Mesenchymal stem cell (in vitro differentiated cells and primary cell): ENCODE data around the gene TTLL11.
A peak's percentile ranks its signal among the peaks of the same experiment; 100 is the strongest.

ENCODE experiments used
- DNase-seq: peaks from one replicate; pipeline ENCODE4 v3.0.0-alpha.2; 2013
- H2AFZ ChIP-seq: one replicate; pipeline ENCODE4 v1.6.1; 2013; ENCODE audit warnings: low read depth, mild to moderate bottlenecking, control low read depth, inconsistent platforms, low read length, moderate library complexity
- H2AK5ac ChIP-seq: 2 replicates; pipeline ENCODE4 v1.6.1; 2013; ENCODE audit warnings: low read length, moderate library complexity, mild to moderate bottlenecking, inconsistent platforms; ENCODE audit not compliant: severe bottlenecking
- H2BK120ac ChIP-seq: one replicate; pipeline ENCODE4 v1.6.1; 2013; ENCODE audit warnings: low read depth, mild to moderate bottlenecking, inconsistent platforms, low read length, moderate library complexity
- H2BK12ac ChIP-seq, 2 experiments: one replicate each; pipeline ENCODE4 v1.6.1; 2013; ENCODE audit warnings: inconsistent platforms in 2 of 2, low read length in 2 of 2, mild to moderate bottlenecking in 2 of 2, moderate library complexity in 2 of 2, control low read depth in 1 of 2
- H2BK15ac ChIP-seq: one replicate; pipeline ENCODE4 v1.6.1; 2013; ENCODE audit warnings: mild to moderate bottlenecking, low read depth, inconsistent platforms; ENCODE audit not compliant: poor library complexity, severe bottlenecking
- H2BK5ac ChIP-seq: 2 replicates; pipeline ENCODE4 v1.6.1; 2013; ENCODE audit warnings: low read depth, mild to moderate bottlenecking, low read length, control low read depth, inconsistent platforms; ENCODE audit not compliant: poor library complexity, severe bottlenecking
- H3K14ac ChIP-seq, 2 experiments: one replicate each; pipeline ENCODE4 v1.6.1; 2013; ENCODE audit warnings: inconsistent platforms in 2 of 2, low read length in 2 of 2, control low read depth in 1 of 2, mild to moderate bottlenecking in 1 of 2, moderate library complexity in 1 of 2
- H3K18ac ChIP-seq, 2 experiments: one replicate each; pipeline ENCODE4 v1.6.1; 2013; ENCODE audit warnings: inconsistent platforms in 2 of 2, low read length in 2 of 2, control low read depth in 1 of 2, low read depth in 1 of 2, mild to moderate bottlenecking in 1 of 2
- H3K23ac ChIP-seq, 2 experiments: one replicate each; pipeline ENCODE4 v1.6.1; 2013; ENCODE audit warnings: inconsistent platforms in 2 of 2, low read length in 2 of 2, mild to moderate bottlenecking in 2 of 2, moderate library complexity in 2 of 2, control low read depth in 1 of 2
- H3K27ac ChIP-seq: 2 replicates; pipeline ENCODE4 v1.5.1; 2013; ENCODE audit warnings: mild to moderate bottlenecking, moderate library complexity, low read length, control low read depth, inconsistent platforms; ENCODE audit not compliant: poor library complexity, severe bottlenecking
- H3K27me3 ChIP-seq, 2 experiments: 2 replicates each; pipeline versions ENCODE4 v1.6.1 to v1.7.0; 2013; ENCODE audit warnings: low read length in 2 of 2, mild to moderate bottlenecking in 2 of 2, moderate library complexity in 2 of 2, control low read depth in 1 of 2, inconsistent platforms in 1 of 2; ENCODE audit not compliant: control insufficient read depth in 1 of 2, insufficient read depth in 1 of 2
- H3K36me3 ChIP-seq, 2 experiments: 2 replicates each; pipeline versions ENCODE4 v1.6.1 to v1.7.0; 2013; ENCODE audit warnings: low read length in 2 of 2, control low read depth in 1 of 2, inconsistent platforms in 1 of 2, low read depth in 1 of 2, mild to moderate bottlenecking in 1 of 2; ENCODE audit not compliant: insufficient read depth in 2 of 2, control insufficient read depth in 1 of 2
- H3K4ac ChIP-seq, 2 experiments: one replicate each; pipeline ENCODE4 v1.6.1; 2013; ENCODE audit warnings: inconsistent platforms in 2 of 2, low read length in 2 of 2, mild to moderate bottlenecking in 2 of 2, moderate library complexity in 2 of 2, control low read depth in 1 of 2, low read depth in 1 of 2
- H3K4me1 ChIP-seq: 2 replicates; pipeline ENCODE4 v1.6.1; 2013; ENCODE audit warnings: low read depth, low read length, control low read depth; ENCODE audit not compliant: control insufficient read depth, insufficient read depth
- H3K4me2 ChIP-seq: 2 replicates; pipeline ENCODE4 v1.6.1; 2013; ENCODE audit warnings: low read length, mild to moderate bottlenecking, inconsistent platforms; ENCODE audit not compliant: poor library complexity, severe bottlenecking
- H3K4me3 ChIP-seq, 2 experiments: 2 replicates each; pipeline versions ENCODE4 v1.5.1 to v1.7.0; 2013; ENCODE audit warnings: low read length in 2 of 2, mild to moderate bottlenecking in 2 of 2, control low read depth in 1 of 2, low read depth in 1 of 2; ENCODE audit not compliant: insufficient read depth in 1 of 2
- H3K79me1 ChIP-seq: replicated peaks from 2 replicates; pipeline ENCODE4 v1.6.1; 2013; ENCODE audit warnings: mild to moderate bottlenecking, control low read depth, low read length, inconsistent platforms; ENCODE audit not compliant: poor library complexity, severe bottlenecking
- H3K9ac ChIP-seq: 2 replicates; pipeline ENCODE4 v1.7.0; 2013; ENCODE audit warnings: mild to moderate bottlenecking, low read length, moderate library complexity
- H3K9me3 ChIP-seq: 2 replicates; pipeline ENCODE4 v1.7.0; 2013; ENCODE audit warnings: mild to moderate bottlenecking, low read length; ENCODE audit not compliant: control insufficient read depth
- H4K8ac ChIP-seq: one replicate; pipeline ENCODE4 v1.6.1; 2013; ENCODE audit warnings: inconsistent platforms, mild to moderate bottlenecking, low read length, moderate library complexity
- H4K91ac ChIP-seq: one replicate; pipeline ENCODE4 v1.6.1; 2013; ENCODE audit warnings: mild to moderate bottlenecking, low read length, inconsistent platforms
- WGBS: methylation state at CpG from one replicate; pipeline ENCODE4 v1.1.7; 2013; ENCODE audit warnings: mixed read lengths; 5-methylcytosine and 5-hydroxymethylcytosine counted together

Gene TTLL11

DNA sequence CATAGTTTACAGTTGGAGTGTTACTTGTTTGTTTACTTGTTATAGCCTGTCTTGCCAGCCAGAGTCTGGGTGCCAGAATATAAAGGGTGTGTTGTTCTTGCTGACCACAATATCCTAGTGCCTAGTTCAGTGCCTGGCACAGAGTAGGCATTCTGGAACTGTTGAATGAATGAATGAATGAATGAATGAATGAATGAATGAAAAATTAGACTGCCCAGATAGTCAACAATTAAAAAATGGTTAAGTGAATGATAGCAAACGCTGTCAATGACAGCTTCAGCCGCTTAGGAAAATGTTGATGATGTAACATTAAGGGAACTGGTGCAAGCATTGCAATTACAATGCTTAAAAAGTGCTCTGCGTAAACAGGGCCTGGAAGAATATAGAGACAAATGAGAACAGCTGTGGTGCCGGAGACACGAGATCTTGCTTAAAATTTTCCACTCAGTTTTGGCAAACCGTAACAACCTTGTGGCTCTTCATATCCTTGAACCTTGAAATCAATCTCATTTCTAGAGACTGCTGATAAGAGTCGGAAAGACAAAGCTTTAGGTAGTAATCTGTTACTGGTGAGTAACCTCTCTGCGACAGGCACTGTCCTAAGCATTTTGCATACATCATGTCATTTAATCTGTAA lies 4.7 kb upstream of the TTLL11 start:
- H4K8ac ChIP-seq, result no peak overlapping the region
- no peak overlapping the region for H3K4ac ChIP-seq
- no peak overlapping the region for H2BK5ac ChIP-seq
- no peak overlapping the region for H3K9ac ChIP-seq
- no peaks in the 10 kb centered on the region for H3K36me3 ChIP-seq
- H2BK12ac ChIP-seq, result no peak overlapping the region
- no peak overlapping the region for H2AK5ac ChIP-seq
- no peak overlapping the region for H3K27ac ChIP-seq
- no peak overlapping the region for H3K18ac ChIP-seq
- H3K4me3 ChIP-seq, result no peak overlapping the region
- H2BK15ac ChIP-seq, result no peak overlapping the region
- H3K9me3 ChIP-seq, result no peaks in the 10 kb centered on the region
- no peak overlapping the region for H3K23ac ChIP-seq
- no peak overlapping the region for H3K4me2 ChIP-seq
- H3K14ac ChIP-seq, result no peak overlapping the region
- H4K91ac ChIP-seq, result no peak overlapping the region
- no peak for DNase-seq
- H2BK120ac ChIP-seq, result no peak overlapping the region
- peaks cover 6% of the 10 kb centered on the region for H3K4me1 ChIP-seq
- WGBS, result 79% methylated on average over 7 of the region's 8 CpGs
- H2AFZ ChIP-seq, result no peak overlapping the region
- H3K79me1 ChIP-seq, result no peaks in the 10 kb centered on the region
- H3K27me3 ChIP-seq, result peaks cover 0 to 3% of the 10 kb centered on the region in 2 experiments

DNA sequence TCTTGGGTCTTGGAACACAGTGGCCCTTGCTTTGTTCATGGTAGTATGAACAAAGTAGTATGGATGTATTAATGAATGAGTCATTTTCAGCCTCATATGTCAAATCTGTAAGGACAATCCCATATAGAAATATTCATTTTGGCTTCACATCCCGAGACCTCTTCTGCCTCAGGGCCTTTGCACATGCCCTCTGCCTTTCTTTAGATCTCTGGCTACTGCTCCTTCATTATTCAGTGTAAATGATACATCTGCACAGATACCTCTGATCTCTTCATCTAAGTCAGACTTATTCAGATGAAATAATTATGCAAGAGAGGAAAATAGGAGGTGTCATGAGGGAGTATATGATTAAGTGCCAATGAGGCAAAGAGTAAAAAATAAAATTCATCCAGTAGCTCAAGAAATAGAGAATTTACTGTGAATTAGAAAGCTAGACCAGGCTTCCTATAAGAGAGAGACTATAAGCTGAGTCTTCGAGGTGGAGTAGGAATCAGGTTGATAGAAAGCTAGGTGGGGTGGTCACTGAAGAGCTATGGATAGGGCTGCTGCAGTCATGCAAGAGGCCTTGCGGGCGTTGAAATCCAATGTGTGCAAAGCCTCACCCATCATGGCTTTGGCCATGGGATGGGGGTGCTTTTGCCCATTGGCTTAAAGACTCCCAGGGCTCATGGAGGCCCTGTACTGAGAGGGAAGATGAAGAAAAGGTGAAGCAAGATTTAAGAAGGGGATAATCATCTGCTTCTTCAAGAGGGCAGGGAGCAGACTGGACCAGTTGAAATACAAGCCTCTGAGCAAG lies 3.7 kb upstream of the TTLL11 start:
- peaks cover 8% of the 10 kb centered on the region for H3K79me1 ChIP-seq
- H3K36me3 ChIP-seq, result no peaks in the 10 kb centered on the region
- no peak overlapping the region for H3K4me2 ChIP-seq
- H3K27me3 ChIP-seq, result peaks cover 0 to 3% of the 10 kb centered on the region in 2 experiments
- WGBS, result 72% methylated on average over 4 of the region's 4 CpGs
- peaks cover 12% of the 10 kb centered on the region for H3K4me1 ChIP-seq
- no peak overlapping the region for H2AK5ac ChIP-seq
- no peak overlapping the region for H2BK12ac ChIP-seq
- H4K91ac ChIP-seq, result no peak overlapping the region
- no peak overlapping the region for H3K18ac ChIP-seq
- no peak overlapping the region for H3K9ac ChIP-seq
- no peak overlapping the region for H2BK120ac ChIP-seq
- H3K4ac ChIP-seq, result no peak overlapping the region
- H3K27ac ChIP-seq, result no peak overlapping the region
- H3K4me3 ChIP-seq, result no peak overlapping the region
- no peak overlapping the region for H4K8ac ChIP-seq
- no peak overlapping the region for H3K23ac ChIP-seq
- no peak overlapping the region for H3K14ac ChIP-seq
- no peaks in the 10 kb centered on the region for H3K9me3 ChIP-seq
- H2AFZ ChIP-seq, result no peak overlapping the region
- no peak overlapping the region for H2BK15ac ChIP-seq
- no peak overlapping the region for H2BK5ac ChIP-seq
- no peak for DNase-seq

DNA sequence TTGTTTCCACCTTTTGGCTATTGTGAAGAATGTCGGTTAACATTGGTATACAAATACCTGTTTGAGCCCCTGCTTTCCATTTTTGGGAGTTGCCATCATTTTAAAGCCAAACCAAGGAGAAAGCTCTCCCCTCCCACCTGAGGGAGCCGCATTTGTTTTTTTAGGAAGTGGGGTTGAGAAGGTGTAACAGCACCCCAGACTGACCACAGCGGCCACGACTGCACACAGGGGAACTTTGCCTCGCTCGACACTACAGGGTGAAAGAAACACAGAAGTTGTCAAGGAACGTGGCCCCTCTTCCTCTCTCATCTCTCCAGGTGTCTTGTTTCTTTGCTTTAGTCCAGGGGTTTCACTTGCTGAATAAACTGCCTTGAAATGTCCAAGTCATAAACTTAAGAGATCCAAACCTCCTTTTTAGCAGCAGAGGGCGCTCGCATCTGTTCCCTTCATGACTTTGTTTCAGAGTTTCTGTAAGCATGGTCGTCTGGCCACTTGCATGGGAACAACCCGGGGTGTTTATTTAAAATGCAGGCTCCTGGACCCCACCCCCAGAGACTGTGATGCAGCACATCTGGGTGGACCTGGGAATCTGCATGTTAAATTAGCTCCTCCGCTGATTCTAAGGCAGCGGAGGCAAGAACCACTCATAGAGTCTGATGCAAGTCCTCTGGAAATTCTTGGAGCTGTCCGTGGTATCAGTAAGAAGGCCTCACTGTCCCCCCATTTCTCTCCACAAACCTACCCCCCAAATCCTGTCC lies 2.1 kb upstream of the TTLL11 start:
- Histone ChIP-seq H3K4me3 (no peak overlapping the region), H4K91ac (no peak overlapping the region), H3K4ac (no peak overlapping the region), H2BK15ac (no peak overlapping the region), H3K27me3 (peaks cover 0 to 2% of the 10 kb centered on the region in 2 experiments), H3K79me1 (peaks cover 22% of the 10 kb centered on the region), H2BK12ac (no peak overlapping the region), H2AK5ac (no peak overlapping the region), H2BK5ac (no peak overlapping the region), H3K18ac (no peak overlapping the region), H4K8ac (no peak overlapping the region), H2BK120ac (no peak overlapping the region), H3K9ac (no peak overlapping the region), H3K4me2 (no peak overlapping the region), H3K4me1 (peaks cover 12% of the 10 kb centered on the region), H3K27ac (no peak overlapping the region), H3K14ac (no peak overlapping the region), H3K9me3 (no peaks in the 10 kb centered on the region), H2AFZ (no peak overlapping the region), H3K23ac (no peak overlapping the region), H3K36me3 (no peaks in the 10 kb centered on the region)
- peak; percentile 73 for DNase-seq
- 20% methylated on average over 14 of the region's 14 CpGs for WGBS
